HCT116 (cell line): ENCODE results near the gene DPP10.

Experiments used
- EZH2 ChIP-seq: fragments of 200-600 bp; sonication (generic); IDR thresholded peaks from 2 replicates; pipeline ENCODE4 v1.6.1; 2017; ENCODE audit warnings: antibody characterized with exemption, mixed run types
- POLR2A ChIP-seq: IDR thresholded peaks from 2 replicates; pipeline ENCODE4 v1.7.0; 2011; ENCODE audit warnings: borderline replicate concordance; ENCODE audit not compliant: insufficient read depth, insufficient read length; ENCODE audit errors: extremely low read depth
- TF ChIP-seq, protein P1 (sequence below), 3 experiments: fragments of 200-600 bp in 1 of 3; sonication (generic) in 1 of 3; IDR thresholded peaks in 2 of 3; conservative IDR thresholded peaks in 1 of 3; 2 replicates each; pipeline ENCODE4 v1.5.1; 2012 to 2017; ENCODE audit warnings: low read depth in 2 of 3, low read length in 2 of 3, antibody characterized with exemption in 1 of 3, borderline replicate concordance in 1 of 3, control low read depth in 1 of 3, mild to moderate bottlenecking in 1 of 3, mixed read lengths in 1 of 3, mixed run types in 1 of 3, moderate library complexity in 1 of 3; ENCODE audit not compliant: insufficient read depth in 1 of 3

DNA sequence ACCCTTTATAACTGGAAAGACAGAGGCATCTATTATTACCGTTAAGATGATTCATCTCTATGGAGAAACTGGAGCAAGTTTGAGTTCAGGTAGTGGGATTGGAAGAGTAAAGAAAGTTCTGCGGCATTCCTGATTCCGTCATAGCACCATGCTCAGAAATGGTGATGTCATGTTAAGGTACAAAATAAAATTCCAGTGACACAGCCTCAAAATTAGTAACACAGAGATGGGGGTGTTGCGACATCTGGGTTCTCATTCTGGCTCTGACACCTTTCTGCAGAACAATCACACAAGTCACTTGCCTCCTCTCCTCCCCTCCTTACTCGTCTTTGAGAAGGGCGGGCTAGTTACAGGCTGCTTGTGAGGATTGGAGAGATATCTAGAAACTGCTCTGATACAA lies 105.7 kb downstream of the DPP10 start:
- TF ChIP-seq EZH2 (no peak), POLR2A (no peak)
- TF ChIP-seq, protein P1, sequence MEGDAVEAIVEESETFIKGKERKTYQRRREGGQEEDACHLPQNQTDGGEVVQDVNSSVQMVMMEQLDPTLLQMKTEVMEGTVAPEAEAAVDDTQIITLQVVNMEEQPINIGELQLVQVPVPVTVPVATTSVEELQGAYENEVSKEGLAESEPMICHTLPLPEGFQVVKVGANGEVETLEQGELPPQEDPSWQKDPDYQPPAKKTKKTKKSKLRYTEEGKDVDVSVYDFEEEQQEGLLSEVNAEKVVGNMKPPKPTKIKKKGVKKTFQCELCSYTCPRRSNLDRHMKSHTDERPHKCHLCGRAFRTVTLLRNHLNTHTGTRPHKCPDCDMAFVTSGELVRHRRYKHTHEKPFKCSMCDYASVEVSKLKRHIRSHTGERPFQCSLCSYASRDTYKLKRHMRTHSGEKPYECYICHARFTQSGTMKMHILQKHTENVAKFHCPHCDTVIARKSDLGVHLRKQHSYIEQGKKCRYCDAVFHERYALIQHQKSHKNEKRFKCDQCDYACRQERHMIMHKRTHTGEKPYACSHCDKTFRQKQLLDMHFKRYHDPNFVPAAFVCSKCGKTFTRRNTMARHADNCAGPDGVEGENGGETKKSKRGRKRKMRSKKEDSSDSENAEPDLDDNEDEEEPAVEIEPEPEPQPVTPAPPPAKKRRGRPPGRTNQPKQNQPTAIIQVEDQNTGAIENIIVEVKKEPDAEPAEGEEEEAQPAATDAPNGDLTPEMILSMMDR (IDR thresholded peaks at IDR 0.05 in 2 of 3, conservative IDR thresholded peaks at IDR 0.05 in 1 of 3; ENCODE audit: borderline replicate concordance in 1 of 3, insufficient read depth in 1 of 3, low read depth in 2 of 3, low read length in 2 of 3) = no peak
